Subcutaneous adipose tissue (tissue), 4 donors: ENCODE measurements around the gene AURKB. TPM values are rescaled to one million over a fixed set of nuclear protein-coding genes. Genes with fewer than 3 reads are reported as not detected.

Experiments
- total RNA-seq, 4 donors: library from RNA; depleted of rRNA; stranded (reverse); fragments of >200 nt; gene quantifications; one replicate each; pipeline ENCODE4 v1.1.0, GENCODE V29; 2016
- TF ChIP-seq, protein P1 (sequence below): fragments of 450-650 bp; IDR thresholded peaks from one replicate; pipeline ENCODE4 v1.5.1; 2016; ENCODE audit warnings: low read depth, mild to moderate bottlenecking, control low read depth, antibody characterized with exemption, moderate library complexity

Gene AURKB
- total RNA-seq, 4 donors from 2014 or later: 1.3 to 3.4 (median 2.2) TPM; not detected in 1

DNA sequence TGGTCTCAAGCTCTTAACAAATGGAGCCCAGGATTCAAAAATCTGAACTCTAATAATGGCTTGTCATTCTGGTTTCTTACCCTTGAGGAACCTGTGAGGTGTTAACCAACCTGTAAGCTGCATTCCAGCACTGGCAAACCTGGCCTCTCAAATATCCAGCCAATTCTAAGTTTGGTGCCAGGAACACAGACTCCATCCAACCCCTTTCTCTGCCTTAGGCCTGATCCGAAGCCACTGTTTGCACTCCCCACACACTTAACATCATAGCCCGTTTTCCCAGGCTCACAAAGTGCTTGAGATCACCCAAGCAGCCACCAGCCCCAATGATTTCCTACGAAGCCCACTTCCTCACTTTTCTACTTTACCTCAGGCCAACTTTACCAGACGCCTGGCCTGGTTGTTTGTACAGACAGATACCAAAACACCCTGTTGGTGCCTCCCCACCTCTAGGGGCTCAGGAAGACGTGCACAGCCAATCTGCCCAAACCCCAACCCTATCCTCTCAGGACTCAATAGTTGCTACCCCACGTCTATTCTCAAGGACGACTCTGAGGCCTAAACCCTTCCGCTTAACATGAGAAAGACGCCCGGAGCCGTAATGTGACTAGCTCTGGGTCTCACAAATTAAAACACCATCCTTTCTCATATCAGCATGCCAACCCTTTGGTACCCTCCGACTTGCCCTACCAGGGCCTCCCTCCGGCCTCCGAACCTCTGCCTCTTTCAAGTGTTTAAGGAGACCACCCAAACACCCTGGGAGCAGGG, 55.0 kb downstream of the AURKB start:
- TF ChIP-seq, protein P1, sequence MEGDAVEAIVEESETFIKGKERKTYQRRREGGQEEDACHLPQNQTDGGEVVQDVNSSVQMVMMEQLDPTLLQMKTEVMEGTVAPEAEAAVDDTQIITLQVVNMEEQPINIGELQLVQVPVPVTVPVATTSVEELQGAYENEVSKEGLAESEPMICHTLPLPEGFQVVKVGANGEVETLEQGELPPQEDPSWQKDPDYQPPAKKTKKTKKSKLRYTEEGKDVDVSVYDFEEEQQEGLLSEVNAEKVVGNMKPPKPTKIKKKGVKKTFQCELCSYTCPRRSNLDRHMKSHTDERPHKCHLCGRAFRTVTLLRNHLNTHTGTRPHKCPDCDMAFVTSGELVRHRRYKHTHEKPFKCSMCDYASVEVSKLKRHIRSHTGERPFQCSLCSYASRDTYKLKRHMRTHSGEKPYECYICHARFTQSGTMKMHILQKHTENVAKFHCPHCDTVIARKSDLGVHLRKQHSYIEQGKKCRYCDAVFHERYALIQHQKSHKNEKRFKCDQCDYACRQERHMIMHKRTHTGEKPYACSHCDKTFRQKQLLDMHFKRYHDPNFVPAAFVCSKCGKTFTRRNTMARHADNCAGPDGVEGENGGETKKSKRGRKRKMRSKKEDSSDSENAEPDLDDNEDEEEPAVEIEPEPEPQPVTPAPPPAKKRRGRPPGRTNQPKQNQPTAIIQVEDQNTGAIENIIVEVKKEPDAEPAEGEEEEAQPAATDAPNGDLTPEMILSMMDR: no peak

Other genes starting within 250 kb of the AURKB start
- gene GUCY2D, start 208.0 kb downstream of the AURKB start, total RNA-seq: not detected
- gene ALOX15B, start 171.5 kb downstream of the AURKB start, total RNA-seq: 10 to 100 TPM in 2 of 4 donors, 1 to 10 TPM in 2; 4.9 to 36.4 (median 10.9) TPM
- gene ALOX12B, start 122.9 kb downstream of the AURKB start, total RNA-seq: not detected
- gene ALOXE3, start 92.1 kb downstream of the AURKB start, total RNA-seq: not detected
- not detected for gene HES7, start 86.5 kb downstream of the AURKB start, total RNA-seq
- gene PER1, start 58.2 kb downstream of the AURKB start, total RNA-seq: 100 to 1,000 TPM in 3 of 4 donors, 10 to 100 TPM in 1; 95.2 to 186 (median 121) TPM
- gene VAMP2, start 47.6 kb downstream of the AURKB start, total RNA-seq: 10 to 100 TPM; 18.6 to 45.2 (median 23.4) TPM
- 10 to 100 TPM; 14.3 to 23.8 (median 20.4) TPM for gene TMEM107, start 34.2 kb downstream of the AURKB start, total RNA-seq
- 10 to 100 TPM in 2 of 4 donors, 1 to 10 TPM in 2; 2.9 to 10.4 (median 9.3) TPM for gene BORCS6, start 20.4 kb downstream of the AURKB start, total RNA-seq
- gene CTC1, start 37.5 kb upstream of the AURKB start, total RNA-seq: 10 to 100 TPM; 11.6 to 17.6 (median 14.9) TPM
- gene PFAS, start 38.7 kb upstream of the AURKB start, total RNA-seq: 10 to 100 TPM in 3 of 4 donors, 1 to 10 TPM in 1; 7.5 to 20.9 (median 12.0) TPM
- 10 to 100 TPM; 16.5 to 23.2 (median 19.0) TPM for gene RANGRF, start 78.1 kb upstream of the AURKB start, total RNA-seq
- 1 to 10 TPM; 1.7 to 8.1 (median 2.4) TPM for gene SLC25A35, start 84.8 kb upstream of the AURKB start, total RNA-seq
- gene ARHGEF15, start 99.7 kb upstream of the AURKB start, total RNA-seq: 10 to 100 TPM; 20.3 to 73.1 (median 36.9) TPM
- not detected for gene ODF4, start 129.3 kb upstream of the AURKB start, total RNA-seq
- 1,000 to 10,000 TPM; 2,871 to 4,677 (median 3,762) TPM for gene RPL26, start 172.6 kb upstream of the AURKB start, total RNA-seq
- not detected for gene RNF222, start 187.3 kb upstream of the AURKB start, total RNA-seq
- gene NDEL1, start 225.3 kb upstream of the AURKB start, total RNA-seq: 10 to 100 TPM; 58.3 to 80.4 (median 67.3) TPM